OCI-LY1 (cell line): ENCODE measurements around the gene POU4F1.

Experiments used
- H2AFZ ChIP-seq: fragments of 200-600 bp; sonication (generic), shearing (Covaris generic); 2 replicates; pipeline ENCODE4 v1.6.0; 2014; ENCODE audit warnings: antibody characterized with exemption, mild to moderate bottlenecking, low read length
- H3F3A ChIP-seq: fragments of 200-600 bp; sonication (generic), shearing (Covaris generic); 2 replicates; pipeline ENCODE4 v1.6.0; 2014; ENCODE audit warnings: mild to moderate bottlenecking, antibody characterized with exemption, low read length, moderate library complexity; ENCODE audit not compliant: insufficient read depth
- H3K27ac ChIP-seq: fragments of 200-600 bp; sonication (generic); 2 replicates; pipeline ENCODE4 v1.5.1; 2014; ENCODE audit warnings: low read length, mixed run types, mild to moderate bottlenecking, low read depth; ENCODE audit not compliant: poor library complexity, severe bottlenecking
- H3K27me3 ChIP-seq: fragments of 200-600 bp; sonication (generic); 2 replicates; pipeline ENCODE4 v1.6.0; 2014; ENCODE audit warnings: antibody characterized with exemption, mild to moderate bottlenecking, low read length, moderate library complexity; ENCODE audit not compliant: insufficient read depth
- H3K36me3 ChIP-seq: fragments of 200-600 bp; sonication (generic); 2 replicates; pipeline ENCODE4 v1.6.1; 2014; ENCODE audit warnings: mild to moderate bottlenecking, antibody characterized with exemption, low read length, moderate library complexity, mixed read lengths; ENCODE audit not compliant: insufficient read depth
- H3K4me1 ChIP-seq: fragments of 200-600 bp; sonication (generic); 2 replicates; pipeline ENCODE4 v1.5.1; 2014; ENCODE audit warnings: mild to moderate bottlenecking, low read length, moderate library complexity; ENCODE audit not compliant: insufficient read depth, severe bottlenecking
- H3K4me2 ChIP-seq: fragments of 200-600 bp; sonication (generic), shearing (Covaris generic); 2 replicates; pipeline ENCODE4 v1.6.1; 2014; ENCODE audit warnings: low read length
- H3K4me3 ChIP-seq: fragments of 200-600 bp; sonication (generic); 2 replicates; pipeline ENCODE4 v1.5.1; 2014; ENCODE audit warnings: low read length, low read depth, mild to moderate bottlenecking, mixed read lengths; ENCODE audit not compliant: poor library complexity, severe bottlenecking
- H3K79me2 ChIP-seq: fragments of 200-600 bp; shearing (Covaris generic); 2 replicates; pipeline ENCODE4 v1.6.1; 2016; ENCODE audit warnings: mixed run types, low read length, mixed read lengths; ENCODE audit not compliant: insufficient read depth
- H3K9ac ChIP-seq: fragments of 200-600 bp; sonication (generic), shearing (Covaris generic); 2 replicates; pipeline ENCODE4 v1.6.1; 2014; ENCODE audit warnings: mild to moderate bottlenecking, low read length, mixed read lengths
- H3K9me2 ChIP-seq: fragments of 200-600 bp; sonication (generic), shearing (Covaris generic); 2 replicates; pipeline ENCODE4 v1.6.1; 2014; ENCODE audit warnings: low read depth, mild to moderate bottlenecking, low read length, mixed read lengths
- H3K9me3 ChIP-seq: fragments of 200-600 bp; shearing (Covaris generic); 2 replicates; pipeline ENCODE4 v1.6.1; 2014; ENCODE audit warnings: low read length, mixed read lengths
- H4K20me1 ChIP-seq: fragments of 200-600 bp; sonication (generic), shearing (Covaris generic); 2 replicates; pipeline ENCODE4 v1.6.0; 2016; ENCODE audit warnings: mild to moderate bottlenecking, low read length; ENCODE audit not compliant: insufficient read depth
- CTCF ChIP-seq: fragments of 200-600 bp; sonication (generic), shearing (Covaris generic); IDR thresholded peaks from 2 replicates; pipeline ENCODE4 v1.5.1; 2017; ENCODE audit warnings: mild to moderate bottlenecking, antibody characterized with exemption, low read length, moderate library complexity, mixed read lengths
- EZH2 ChIP-seq: fragments of 200-600 bp; sonication (generic), shearing (Covaris generic); IDR thresholded peaks from 2 replicates; pipeline ENCODE4 v1.8.0; 2017; ENCODE audit warnings: borderline replicate concordance, mixed run types, mild to moderate bottlenecking, antibody characterized with exemption, low read length, moderate library complexity, mixed read lengths

POU4F1 gene

DNA sequence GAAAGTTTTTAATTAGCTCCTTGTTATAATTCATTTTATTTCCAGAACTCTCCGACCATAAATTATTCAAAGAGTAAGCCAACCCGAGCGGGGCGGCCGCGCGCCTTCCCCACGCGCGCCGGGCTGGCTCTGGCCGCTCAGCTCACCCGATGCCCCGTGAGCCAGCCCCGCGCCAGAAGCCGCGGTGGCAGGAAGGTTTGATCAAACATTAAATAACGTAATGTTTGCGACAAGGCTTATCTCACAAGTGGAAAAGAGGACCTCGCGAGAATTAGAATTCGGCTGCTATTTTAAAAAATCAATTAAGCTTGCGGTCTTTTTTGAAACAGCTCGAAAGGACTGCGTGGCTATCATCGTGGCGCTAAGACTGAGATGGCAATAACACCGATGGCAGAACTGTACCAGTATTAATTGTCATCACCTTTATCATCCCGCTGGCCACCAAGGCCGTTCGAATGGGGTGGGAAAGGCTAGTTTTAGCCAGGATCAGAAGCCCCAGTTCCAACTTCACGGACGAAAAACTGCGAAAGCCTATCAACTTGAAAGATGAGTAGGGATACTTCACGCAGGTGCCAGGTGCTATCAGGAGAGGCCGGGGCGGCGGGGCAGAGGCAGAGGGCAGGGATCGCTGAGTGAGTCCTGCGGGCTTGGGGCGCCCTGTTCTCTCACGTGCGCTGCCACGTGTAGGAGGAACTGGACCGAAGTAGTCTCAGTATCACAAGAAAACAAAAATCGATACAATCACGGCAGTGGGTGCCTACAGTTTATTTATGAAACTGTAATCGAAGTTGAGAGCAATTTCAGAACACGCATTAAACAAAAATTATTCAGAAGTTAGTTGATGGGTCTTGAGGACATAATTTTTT lies 6.4 kb downstream of the POU4F1 start:
- Histone ChIP-seq H3K4me1 (no peaks in the 10 kb centered on the region), H2AFZ (no peak overlapping the region), H4K20me1 (no peaks in the 10 kb centered on the region; the same call in 1 of the 2 replicates), H3K79me2 (no peaks in the 10 kb centered on the region), H3K27ac (no peak overlapping the region), H3K27me3 (no peaks in the 10 kb centered on the region; the same call in 1 of the 2 replicates), H3K36me3 (peaks cover 7% of the 10 kb centered on the region; the same call in 1 of the 2 replicates), H3F3A (no peaks in the 10 kb centered on the region), H3K9ac (no peak overlapping the region), H3K4me2 (no peak overlapping the region), H3K9me3 (no peaks in the 10 kb centered on the region), H3K9me2 (no peaks in the 10 kb centered on the region), H3K4me3 (no peak overlapping the region)
- TF ChIP-seq CTCF = no peak
- no peak for TF ChIP-seq EZH2

- H3K9me2 ChIP-seq = no peaks in the 10 kb centered on the region
- no peak overlapping the region for H3K27ac ChIP-seq
- H3K9ac ChIP-seq = no peak overlapping the region
- no peaks in the 10 kb centered on the region for H3K79me2 ChIP-seq
- H3F3A ChIP-seq = no peaks in the 10 kb centered on the region
- H2AFZ ChIP-seq = no peak overlapping the region
- H3K4me3 ChIP-seq = no peak overlapping the region
- H3K27me3 ChIP-seq = no peaks in the 10 kb centered on the region; the same call in 1 of the 2 replicates
- H3K4me2 ChIP-seq = no peak overlapping the region
- no peak for TF ChIP-seq CTCF
- no peak for TF ChIP-seq EZH2
- H3K36me3 ChIP-seq = peaks cover 5% of the 10 kb centered on the region; the same call in 1 of the 2 replicates
- no peaks in the 10 kb centered on the region; the same call in 1 of the 2 replicates for H4K20me1 ChIP-seq
- no peaks in the 10 kb centered on the region for H3K9me3 ChIP-seq
- no peaks in the 10 kb centered on the region for H3K4me1 ChIP-seq
These were observed 7.0 kb downstream of the POU4F1 start for GRCh38 chr13:78596399-78596735.

DNA sequence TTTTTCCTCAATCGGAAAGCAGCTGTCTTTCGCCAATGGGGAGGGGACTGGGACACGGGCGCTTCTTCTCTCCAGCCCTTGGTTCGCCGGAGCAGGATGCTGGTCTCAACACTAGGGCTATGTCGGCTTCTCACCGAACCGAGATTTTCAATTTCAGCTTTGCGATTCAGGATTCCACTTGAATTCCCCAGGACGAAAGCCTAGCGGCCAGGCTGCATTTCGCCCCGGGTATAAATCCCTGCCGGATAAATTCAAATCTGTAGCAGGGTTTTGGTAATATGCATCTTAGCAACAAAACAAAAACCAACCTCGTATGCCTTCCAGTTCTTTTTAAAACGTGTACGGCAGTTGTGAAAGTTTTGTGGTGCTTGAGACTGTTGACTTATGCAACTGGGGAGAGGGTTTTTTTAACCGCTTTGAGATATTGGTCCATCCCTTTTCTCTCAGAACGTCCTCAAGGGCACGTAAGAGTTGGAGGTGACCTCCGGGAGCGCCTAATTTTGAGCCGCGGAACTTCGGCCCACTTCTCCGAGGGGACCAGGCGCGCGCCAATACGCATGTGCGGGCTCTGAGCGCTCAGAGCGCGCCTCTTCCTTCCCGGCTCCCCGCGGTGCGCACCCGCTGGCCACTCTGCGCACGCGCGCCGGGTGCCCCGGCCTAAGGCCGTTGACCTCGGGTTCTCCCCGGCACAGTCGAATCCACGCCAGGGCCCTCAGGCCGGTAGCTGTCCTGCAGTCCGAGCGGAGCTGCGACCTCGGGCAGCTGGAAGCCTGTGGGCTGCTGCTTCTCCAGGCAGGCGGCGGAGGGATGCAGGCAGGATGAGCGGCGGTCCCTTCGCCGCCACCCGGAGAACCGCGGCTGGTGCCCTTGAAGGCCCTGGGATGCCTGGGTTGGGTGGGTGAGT lies 7.6 kb downstream of the POU4F1 start:
- H3K27me3 ChIP-seq = no peaks in the 10 kb centered on the region; the same call in 1 of the 2 replicates
- no peaks in the 10 kb centered on the region for H3K79me2 ChIP-seq
- TF ChIP-seq CTCF = no peak
- no peak for TF ChIP-seq EZH2
- H3K27ac ChIP-seq = no peak overlapping the region
- no peaks in the 10 kb centered on the region for H3K4me1 ChIP-seq
- H3K4me3 ChIP-seq = no peak overlapping the region
- H3K36me3 ChIP-seq = no peaks in the 10 kb centered on the region; the same call in 1 of the 2 replicates
- no peaks in the 10 kb centered on the region for H3K9me2 ChIP-seq
- no peaks in the 10 kb centered on the region for H3K9me3 ChIP-seq
- H2AFZ ChIP-seq = no peak overlapping the region
- no peaks in the 10 kb centered on the region; the same call in 1 of the 2 replicates for H4K20me1 ChIP-seq
- no peak overlapping the region for H3K9ac ChIP-seq
- H3F3A ChIP-seq = no peaks in the 10 kb centered on the region
- no peak overlapping the region for H3K4me2 ChIP-seq
